T-helper 9 cell (primary cell): ENCODE results near the gene CSF2.

Experiments
- DNase-seq: peaks from one replicate; pipeline ENCODE4 v3.0.0-alpha.2; 2020

Gene CSF2

DNA sequence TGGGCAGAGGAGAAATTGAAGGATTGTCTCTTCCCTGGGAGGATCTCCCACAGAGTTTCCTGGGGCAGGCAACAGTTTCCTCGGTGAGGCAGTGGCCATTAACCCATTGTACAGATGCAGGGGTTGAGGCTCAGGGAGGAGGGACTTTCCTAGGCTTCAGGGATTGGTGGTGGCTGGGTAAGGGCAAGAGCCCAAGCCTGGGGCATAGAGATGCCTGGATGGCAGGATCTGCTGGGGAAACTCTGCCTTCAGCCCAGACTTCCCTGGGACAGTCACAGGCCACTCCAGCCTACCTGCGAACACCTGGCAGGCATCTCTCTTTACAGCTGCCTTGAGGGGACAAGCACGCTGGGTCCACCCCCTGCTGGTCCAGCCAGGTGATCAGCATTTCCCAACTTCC is 3.6 kb upstream of the CSF2 start:
- no peak for DNase-seq

DNA sequence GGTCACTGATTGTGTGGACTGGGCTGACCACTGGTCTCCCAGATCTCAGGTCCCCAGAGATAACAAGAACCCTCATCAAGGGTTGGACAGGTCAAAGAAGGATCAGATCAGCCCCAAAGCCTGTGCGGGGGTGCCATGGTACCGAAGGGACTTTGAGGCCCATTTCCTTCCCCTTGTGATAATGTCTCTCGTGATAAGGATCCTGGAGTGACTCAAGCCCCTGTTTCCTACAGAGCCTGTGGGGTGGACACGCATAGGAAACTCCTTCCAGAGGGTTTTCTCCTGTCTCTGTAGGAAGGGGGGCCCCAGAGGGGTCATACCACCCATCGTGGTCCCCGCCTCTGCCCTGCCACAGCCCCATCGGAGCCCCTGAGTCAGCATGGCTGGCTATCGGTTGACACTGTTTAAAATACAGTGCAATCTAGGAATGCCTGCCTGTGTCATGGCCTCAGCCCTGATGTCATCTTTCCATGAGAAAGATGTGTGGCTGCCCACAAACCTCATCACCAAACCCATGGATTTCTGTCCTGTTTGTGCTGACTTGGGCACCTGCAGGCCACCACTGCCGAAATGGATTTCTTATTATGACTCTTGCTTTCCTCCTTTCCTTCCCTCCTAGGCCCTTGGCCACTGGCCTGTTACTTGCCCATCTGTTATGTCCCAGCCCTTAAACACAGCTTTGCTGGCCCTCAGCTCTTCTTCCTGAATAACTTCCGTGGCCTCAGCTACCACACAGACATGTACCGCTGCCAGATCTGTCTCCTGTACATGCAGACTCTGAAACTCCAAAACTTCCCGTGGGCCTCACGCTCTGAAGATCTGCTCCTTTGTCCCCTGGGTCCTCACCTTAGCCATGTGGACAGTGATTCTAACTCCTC is 2.9 kb upstream of the CSF2 start:
- no peak for DNase-seq

DNA sequence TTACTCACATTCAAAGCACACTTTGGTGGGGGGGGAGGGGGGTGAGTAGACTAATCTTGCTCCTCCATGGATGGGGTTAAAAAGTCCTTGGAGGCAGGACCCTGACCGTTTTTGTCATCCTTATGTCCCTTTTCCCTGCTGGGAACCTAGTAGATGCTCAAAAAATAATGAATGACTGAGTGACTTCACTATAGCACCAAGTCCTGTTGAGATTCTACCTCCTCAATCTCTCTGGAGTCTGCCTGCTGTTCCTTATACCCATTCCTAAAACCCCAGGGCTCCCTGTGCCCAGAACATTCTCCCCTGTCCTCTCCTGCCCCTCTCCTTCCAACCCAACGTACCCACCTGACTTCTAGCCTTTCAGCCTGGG is 2.3 kb upstream of the CSF2 start:
- DNase-seq = no peak

DNA sequence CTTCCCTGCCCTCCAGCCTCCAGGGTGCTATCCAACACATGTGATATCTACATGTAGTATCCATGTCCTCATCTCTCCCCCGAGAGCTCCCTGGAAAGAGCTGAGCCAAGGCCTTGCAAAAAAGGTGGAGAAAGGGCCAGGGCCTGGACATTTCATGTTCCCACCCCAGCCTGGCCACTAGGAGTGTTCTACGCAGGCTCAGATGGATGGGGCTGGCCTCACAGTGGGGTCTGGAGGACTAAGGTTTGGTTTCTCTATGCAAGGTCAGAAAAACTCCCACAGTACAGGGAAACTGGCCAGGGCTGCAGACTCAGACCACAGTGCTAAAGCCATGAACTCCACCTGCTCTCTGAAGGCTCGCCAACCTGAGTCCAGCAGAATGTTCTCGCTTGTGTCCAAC is 1.5 kb upstream of the CSF2 start:
- DNase-seq = no peak

DNA sequence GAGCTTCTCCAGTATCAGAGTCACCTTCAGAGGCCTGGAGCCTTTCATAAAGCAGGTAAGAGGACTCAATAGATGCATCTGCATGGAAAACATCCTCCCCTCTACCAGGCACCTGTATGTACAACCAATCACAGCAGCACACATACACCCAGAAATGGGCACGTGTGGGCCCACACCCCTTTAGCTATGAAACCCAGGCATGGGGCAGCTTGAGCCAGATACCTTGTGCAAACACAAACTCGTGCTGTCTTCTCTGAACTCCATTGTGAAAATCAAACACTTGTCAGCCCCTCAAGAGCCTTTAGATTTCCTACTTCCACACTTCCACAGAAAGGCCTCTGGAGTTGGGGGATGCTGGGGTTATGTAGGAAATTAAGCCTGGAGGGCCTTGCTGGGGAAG is 1.1 kb upstream of the CSF2 start:
- no peak for DNase-seq

DNA sequence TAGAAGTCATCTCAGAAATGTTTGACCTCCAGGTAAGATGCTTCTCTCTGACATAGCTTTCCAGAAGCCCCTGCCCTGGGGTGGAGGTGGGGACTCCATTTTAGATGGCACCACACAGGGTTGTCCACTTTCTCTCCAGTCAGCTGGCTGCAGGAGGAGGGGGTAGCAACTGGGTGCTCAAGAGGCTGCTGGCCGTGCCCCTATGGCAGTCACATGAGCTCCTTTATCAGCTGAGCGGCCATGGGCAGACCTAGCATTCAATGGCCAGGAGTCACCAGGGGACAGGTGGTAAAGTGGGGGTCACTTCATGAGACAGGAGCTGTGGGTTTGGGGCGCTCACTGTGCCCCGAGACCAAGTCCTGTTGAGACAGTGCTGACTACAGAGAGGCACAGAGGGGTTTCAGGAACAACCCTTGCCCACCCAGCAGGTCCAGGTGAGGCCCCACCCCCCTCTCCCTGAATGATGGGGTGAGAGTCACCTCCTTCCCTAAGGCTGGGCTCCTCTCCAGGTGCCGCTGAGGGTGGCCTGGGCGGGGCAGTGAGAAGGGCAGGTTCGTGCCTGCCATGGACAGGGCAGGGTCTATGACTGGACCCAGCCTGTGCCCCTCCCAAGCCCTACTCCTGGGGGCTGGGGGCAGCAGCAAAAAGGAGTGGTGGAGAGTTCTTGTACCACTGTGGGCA is 642 bp downstream of the CSF2 start:
- no peak for DNase-seq

DNA sequence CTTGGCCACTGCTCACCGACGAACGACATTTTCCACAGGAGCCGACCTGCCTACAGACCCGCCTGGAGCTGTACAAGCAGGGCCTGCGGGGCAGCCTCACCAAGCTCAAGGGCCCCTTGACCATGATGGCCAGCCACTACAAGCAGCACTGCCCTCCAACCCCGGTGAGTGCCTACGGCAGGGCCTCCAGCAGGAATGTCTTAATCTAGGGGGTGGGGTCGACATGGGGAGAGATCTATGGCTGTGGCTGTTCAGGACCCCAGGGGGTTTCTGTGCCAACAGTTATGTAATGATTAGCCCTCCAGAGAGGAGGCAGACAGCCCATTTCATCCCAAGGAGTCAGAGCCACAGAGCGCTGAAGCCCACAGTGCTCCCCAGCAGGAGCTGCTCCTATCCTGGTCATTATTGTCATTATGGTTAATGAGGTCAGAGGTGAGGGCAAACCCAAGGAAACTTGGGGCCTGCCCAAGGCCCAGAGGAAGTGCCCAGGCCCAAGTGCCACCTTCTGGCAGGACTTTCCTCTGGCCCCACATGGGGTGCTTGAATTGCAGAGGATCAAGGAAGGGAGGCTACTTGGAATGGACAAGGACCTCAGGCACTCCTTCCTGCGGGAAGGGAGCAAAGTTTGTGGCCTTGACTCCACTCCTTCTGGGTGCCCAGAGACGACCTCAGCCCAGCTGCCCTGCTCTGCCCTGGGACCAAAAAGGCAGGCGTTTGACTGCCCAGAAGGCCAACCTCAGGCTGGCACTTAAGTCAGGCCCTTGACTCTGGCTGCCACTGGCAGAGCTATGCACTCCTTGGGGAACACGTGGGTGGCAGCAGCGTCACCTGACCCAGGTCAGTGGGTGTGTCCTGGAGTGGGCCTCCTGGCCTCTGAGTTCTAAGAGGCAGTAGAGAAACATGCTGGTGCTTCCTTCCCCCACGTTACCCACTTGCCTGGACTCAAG is 1.5 kb downstream of the CSF2 start:
- DNase-seq = no peak

DNA sequence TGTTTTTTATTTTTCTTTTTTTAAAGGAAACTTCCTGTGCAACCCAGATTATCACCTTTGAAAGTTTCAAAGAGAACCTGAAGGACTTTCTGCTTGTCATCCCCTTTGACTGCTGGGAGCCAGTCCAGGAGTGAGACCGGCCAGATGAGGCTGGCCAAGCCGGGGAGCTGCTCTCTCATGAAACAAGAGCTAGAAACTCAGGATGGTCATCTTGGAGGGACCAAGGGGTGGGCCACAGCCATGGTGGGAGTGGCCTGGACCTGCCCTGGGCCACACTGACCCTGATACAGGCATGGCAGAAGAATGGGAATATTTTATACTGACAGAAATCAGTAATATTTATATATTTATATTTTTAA is 2.1 kb downstream of the CSF2 start:
- no peak for DNase-seq

DNA sequence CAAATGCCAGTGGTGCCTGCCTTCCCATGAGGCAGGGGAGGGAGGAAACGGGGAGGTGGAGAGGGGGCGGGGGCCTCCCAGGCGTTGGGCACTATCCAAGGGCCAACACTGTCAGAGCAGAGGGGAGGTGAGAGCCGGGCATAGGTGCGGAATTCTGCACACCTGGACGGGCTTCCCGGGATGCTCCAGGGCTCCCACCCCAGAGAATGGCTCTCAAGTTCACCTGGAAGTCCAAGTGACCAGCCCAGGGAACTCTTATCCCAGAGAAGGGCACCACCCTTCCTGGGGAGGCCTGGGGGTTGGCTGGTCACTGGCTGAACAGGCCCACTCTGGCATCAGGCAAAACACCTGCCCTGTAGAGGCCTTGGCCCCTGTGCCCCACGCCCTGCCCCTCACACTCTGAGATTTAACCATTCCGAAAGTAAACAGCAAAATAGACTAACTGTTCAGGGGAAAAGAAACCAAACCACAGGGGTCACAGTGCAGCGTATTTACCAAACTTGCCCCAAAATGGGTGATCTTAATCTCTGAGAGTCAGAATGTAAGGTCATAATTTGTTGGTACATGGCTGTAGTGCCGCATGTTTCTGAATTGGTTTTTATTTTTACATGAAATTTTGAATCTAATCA is 2.7 kb downstream of the CSF2 start:
- DNase-seq = no peak

DNA sequence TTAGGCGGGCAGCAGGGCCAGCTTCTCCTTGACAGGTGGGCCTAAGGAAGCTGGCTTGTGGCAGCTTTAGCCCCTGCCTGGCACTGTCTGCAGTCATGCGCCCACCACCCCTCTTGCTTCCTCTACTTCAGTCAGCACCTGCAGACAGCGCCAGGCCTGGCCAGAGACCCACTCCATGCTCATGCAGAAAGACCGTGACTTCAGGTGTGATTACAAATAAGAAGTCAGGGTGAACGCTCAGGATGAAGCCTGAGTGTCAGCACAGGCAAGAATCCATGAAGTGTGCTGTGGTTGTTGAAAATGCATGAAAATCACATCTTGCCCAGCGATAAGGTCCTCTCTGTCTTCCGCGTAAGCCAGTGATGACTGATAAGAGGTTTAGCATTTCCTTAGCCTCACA is 3.4 kb downstream of the CSF2 start:
- no peak for DNase-seq

DNA sequence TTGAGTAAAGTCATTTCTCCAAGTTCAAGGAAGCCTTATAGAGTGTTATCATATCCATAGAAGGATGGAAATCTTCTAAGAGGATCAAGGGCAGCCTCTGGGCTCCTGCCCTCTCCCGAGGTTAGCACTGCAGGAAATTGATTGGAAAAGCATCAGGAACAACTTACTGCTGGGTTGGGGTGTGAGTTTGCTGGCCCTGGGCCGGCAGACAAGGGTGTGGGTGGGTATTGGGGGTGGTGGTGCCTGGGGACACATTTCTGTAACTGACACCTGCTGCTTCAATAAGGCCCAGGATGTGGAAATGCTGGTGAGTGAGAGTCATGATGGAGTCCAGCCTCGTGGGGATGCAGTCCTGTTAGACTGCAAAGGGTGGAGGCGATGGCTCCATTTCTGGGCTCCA is 5.5 kb downstream of the CSF2 start:
- no peak for DNase-seq

DNA sequence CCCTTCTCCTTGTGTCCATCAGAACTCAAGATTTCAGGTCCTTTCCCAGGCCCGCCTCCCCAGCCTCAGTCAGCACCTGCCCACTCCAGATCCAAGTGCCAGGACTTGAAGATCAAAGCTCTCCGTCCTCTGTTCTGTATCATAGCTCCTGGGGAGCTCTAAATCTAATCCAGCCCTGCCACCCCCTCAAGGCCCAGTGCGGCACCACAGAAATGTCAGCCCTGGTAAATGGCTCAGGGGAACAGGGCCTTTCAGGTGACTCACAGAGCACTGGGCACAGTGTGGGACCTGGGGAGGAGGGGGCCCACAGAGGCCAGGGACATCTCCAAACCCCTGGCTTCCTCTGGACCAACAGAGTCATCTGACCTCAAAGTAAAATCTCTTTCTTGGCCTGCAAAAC is 6.0 kb downstream of the CSF2 start:
- DNase-seq = no peak

DNA sequence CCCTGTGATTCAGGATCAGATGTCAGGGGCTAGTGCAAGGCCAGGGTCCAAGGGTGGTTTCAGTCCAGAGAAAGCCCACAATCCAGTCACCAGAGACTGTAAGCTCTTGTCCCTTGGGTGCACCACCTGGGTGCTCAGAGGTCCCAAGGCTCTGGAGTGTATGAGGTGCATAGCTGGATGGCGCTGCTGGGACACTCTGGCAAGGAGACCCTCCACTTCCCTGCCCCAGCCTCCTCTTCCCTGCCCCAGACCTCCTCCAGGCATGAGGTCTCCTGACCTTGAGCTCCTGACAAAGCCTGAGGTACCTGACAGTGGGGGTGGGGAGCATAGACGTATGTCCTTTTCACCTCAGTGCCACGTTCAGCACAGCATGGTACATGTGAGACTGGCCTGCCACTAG is 7.0 kb downstream of the CSF2 start:
- DNase-seq = no peak

DNA sequence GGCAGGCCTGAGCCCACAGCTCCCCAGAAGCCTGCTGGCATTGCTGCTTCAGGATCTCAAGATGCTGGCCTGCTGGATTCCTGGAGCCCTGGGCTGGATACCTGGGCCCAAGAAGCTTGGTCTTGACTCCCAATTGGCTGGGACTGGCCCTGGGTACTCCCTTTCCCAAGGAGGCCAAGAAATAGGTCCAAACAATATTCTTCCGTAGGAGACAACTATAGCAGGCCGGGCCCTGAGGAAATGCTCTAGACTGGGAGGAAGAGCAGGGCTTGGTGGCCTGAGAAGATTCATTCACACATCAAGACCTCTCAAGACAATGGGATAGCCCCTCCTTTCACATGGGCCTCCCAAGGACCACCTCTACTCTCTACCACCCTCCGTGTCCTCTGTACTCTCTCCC is 7.9 kb downstream of the CSF2 start:
- DNase-seq = no peak

DNA sequence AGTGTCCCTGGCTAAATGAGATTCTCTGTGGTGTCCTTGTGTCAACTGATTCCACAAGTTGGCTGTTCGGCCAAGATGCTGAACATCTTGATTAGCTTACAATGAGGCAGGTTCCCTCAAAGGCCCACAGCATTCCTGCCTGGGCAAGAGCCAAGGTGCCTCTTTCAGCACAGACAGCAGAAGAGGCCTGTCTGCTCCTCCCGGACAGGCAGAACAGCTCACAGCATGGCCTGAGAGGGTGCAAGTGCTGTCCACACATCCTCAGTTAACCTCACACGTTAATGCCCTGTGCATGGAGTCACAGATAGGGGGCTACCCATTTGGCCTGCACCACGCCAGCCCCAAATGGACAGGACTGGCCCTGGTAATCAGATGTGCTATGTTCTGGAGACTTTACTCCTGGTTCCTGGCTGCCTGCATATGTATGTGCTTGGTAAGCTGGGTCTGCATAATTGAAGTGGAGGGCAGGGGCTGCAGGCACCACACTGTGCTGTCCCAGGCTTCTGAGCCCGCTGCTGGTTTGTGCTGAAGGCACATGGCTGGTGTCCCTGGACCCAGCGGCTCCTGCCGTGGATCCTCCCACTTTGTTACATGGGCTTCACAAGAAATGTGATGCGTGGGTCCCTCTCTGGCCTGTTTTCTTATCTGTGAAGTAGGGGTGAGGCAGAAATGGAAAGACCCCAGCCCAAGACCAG is 8.9 kb downstream of the CSF2 start:
- DNase-seq = no peak

DNA sequence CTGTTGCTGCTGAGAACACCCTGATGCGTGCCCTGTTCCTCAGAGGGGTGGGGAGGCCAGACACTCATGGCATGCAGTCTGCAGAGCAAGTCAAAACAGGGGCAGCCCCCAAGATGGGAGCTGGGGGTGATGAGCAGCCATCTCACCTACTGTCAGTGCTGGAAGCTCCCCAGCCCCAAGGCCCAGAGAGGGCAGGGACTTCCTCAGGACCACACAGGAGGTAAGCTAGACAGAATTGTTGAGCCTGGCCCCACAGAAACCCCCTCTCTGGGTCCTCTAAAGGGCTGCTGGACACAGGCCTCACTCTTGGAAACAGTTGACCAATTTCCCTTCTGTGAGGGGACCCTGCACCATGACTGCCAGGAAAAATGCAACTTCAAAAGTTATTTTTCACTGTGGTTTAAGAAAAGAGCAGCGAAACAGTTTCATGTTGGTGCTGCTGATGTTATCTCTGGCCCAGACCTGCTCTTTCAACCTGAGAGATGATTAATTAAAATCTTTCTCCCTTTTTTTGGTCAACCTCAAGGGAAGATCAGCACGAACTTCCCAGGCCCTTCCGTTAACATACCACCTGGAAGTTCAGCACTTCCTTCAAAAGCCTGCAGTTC is 9.6 kb downstream of the CSF2 start:
- DNase-seq = no peak

DNA sequence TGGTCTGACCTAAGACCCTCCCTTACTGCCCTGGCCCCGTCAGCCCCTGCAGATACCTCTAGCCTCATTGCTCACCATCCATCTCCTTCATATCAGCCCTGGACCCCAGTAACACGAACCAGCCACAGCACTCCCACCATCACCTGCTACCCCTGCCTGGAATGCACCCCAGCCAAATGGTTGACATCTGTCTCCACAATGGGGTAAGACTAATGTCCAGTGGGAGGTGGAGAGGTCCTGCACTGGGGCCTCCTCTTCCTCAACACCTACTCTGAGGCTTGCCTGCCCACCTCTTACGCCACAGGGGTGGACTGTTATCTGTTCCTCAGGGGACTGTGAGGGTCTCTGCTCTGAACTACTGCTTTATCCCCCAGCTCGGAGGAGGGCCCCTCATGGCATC is 12.1 kb downstream of the CSF2 start:
- no peak for DNase-seq

DNA sequence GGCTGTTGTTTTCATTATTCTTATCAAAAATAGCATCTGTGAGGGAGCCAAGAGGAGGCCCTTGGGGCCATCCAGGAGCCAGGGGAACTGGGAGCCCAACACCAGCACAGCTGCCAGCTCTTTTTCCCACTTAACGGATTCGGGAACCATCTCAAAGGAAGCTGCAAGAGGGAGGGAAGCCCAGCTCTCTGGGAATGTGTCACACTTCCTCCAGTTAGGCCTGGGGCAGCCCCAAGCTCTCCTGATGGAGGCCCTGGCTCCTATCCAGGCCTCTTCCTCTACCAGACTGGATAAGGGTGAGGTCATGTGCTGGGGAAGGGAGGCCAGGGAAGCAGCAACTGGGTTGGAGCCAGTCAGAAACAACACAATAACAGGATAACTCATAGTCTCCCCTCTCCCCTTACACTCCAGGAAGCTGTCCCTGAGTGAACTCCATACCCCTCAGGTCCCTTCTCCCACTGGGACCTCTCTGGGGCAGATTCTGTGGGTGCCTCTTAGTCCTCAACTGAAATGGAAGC is 12.7 kb downstream of the CSF2 start:
- no peak for DNase-seq

DNA sequence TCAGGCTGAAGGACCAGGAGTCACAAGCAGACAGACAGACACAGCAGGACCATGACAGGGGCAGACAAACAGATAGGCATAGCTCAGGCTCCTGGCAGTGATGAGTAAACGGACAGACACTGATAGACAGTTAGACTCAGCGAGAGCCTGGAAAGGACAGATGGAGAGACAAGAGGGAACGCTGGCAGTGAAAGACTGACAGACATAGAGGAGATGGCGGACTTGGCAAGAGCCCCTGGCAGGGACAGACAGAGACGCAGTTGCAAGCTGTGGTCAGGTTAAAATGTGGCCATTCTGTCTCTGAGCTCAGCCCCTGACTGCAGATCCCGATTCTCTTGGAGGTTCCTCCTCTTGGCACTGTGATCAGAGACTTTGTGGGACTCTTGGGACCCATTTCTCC is 13.6 kb downstream of the CSF2 start:
- DNase-seq = no peak

DNA sequence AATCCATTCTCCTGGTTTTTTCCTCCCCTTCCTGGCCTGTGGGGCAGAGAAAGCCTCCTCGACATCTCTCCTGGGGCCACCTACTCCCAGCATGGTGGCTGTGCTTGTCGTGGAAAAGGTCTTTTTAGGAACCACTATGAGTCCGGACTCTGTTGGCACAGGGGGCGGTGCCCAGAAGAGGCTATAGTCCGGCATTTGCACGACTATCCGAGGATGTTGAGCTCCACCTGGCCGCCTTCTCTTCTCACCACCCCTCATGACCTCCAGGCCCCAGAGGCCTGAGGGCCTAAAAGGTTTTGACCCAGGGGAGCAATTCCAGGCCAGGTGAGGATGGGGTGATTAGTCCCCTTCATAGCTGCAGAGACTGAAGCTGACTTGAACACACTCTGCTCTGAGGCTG is 14.1 kb downstream of the CSF2 start:
- DNase-seq = no peak

DNA sequence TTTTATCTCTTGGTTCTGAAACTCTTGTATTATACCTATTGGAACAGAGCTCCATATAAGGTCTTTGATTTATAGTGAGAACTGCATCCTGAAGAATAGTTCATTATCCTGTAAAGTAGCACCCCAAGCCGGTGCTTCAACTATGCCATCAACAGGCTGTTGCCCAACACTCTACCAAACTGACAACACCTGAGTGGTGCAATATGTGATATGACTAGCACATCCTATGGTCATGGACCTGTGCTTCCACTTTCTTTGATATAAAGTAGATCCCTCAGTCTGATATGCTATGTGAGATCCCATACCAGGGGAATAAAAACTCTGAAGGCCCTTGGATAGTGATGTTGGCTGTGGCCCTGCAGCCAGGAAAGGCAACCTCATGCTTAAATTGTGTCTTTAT is 15.8 kb downstream of the CSF2 start:
- DNase-seq = no peak

DNA sequence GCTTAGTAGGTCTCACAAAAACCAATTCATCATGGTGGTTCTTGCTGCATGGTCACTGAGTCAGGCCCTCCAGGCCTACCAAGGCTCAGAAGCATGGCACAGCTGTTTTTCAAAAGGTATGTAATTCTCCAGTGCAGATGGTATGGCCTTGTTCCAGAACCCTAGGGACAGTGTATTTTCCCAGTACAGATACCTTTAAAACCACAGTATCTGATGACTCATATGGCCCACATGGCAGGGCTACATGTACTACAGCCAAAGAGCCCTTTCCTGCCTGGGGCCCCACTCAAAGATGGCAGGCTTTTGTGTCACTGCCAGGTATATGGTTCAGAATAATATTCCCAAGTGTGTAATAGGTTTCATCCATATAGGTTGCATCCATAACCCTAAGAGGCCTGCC is 16.5 kb downstream of the CSF2 start:
- no peak for DNase-seq
